GM19395 (cell line): Measurements from ENCODE around the gene DNASE2B.
"Not testable (repeated sequence)": the region's sequence is repeated elsewhere in the genome, so short reads cannot be mapped to it uniquely, and the experiment has no call there.

Source experiments
- ATAC-seq: cut with Tn5 transposase; IDR thresholded peaks from one replicate; pipeline ENCODE4 v1.9.1; 2021; ENCODE audit warnings: mild to moderate bottlenecking, moderate library complexity; ENCODE audit not compliant: unreplicated experiment

DNASE2B gene

GRCh38 chr1:84442747-84443646 is 44.7 kb downstream of the DNASE2B start:
- ATAC-seq = not testable (repeated sequence)

GRCh38 chr1:84448704-84449103 is 50.4 kb downstream of the DNASE2B start:
- not testable (repeated sequence) for ATAC-seq

GRCh38 chr1:84450910-84451309 is 52.6 kb downstream of the DNASE2B start:
- ATAC-seq = no peak

- ATAC-seq = no peak
These were observed 54.2 kb downstream of the DNASE2B start for GRCh38 chr1:84452436-84452835.

- no peak for ATAC-seq
These were observed 63.8 kb downstream of the DNASE2B start for GRCh38 chr1:84462118-84462517.
